NCI-H2029 treated with DMSO at 0.1 percent for 48 hours (cell line): Measurements from ENCODE around the gene GCNT2.
"Not testable (repeated sequence)": the region's sequence is repeated elsewhere in the genome, so short reads cannot be mapped to it uniquely, and the experiment has no call there.

Source experiments
- DNase-seq: peaks from one replicate; lab custom pipeline; 2025; lab: John Stamatoyannopoulos, UW

The GCNT2 gene

DNA sequence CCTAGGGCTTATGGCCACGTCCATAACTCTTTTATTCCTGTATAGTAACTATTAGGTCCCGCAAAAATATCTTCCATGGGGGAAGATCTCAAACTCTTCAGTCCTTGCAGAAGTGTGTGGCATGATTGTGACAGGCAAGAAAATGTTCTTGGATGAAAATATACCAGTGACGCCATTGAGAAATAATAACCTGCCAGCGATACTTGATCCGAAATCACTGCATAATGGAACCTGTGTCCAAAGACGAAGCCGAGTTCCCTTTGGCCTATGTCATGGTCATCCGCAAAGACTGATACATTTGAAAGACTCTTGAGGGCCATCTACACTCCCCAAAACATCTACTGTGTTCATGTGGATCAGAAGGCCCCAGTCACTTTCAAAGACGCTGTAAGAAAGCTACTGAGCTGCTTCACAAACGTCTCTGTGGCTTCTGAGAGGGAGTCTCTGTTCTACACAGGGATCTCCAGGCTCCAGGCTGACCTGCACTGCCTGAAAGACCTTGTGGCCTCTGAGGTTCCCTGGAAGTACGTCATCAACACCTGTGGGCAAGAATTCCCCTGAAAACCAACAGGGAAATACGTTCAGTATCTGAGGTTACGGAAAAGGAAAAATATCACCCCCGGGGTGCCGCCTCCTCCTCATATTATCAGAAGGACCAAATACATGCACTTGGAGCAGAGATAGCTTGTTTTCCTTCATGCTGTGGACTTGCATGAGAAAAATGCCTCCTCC, 6.9 kb upstream of the GCNT2 start:
- DNase-seq, result no peak

DNA sequence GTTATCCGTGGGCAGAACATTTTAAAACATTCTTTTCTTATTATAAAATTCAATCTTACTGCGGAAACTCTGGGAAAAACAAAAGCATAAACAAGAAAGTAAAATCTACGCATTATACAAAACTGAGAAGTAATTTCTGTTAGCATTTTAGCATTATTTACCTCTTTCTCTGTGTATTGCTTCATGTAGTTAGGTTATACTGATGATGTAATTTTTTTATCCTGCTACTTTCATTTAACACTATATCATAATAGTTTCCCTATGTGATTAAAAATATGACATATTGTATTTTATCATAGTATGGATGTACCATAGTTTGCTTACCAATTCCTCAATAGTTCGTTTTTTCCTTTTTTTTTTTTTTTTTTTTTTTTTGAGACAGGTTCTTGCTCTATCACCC, 4.2 kb upstream of the GCNT2 start:
- no peak for DNase-seq

DNA sequence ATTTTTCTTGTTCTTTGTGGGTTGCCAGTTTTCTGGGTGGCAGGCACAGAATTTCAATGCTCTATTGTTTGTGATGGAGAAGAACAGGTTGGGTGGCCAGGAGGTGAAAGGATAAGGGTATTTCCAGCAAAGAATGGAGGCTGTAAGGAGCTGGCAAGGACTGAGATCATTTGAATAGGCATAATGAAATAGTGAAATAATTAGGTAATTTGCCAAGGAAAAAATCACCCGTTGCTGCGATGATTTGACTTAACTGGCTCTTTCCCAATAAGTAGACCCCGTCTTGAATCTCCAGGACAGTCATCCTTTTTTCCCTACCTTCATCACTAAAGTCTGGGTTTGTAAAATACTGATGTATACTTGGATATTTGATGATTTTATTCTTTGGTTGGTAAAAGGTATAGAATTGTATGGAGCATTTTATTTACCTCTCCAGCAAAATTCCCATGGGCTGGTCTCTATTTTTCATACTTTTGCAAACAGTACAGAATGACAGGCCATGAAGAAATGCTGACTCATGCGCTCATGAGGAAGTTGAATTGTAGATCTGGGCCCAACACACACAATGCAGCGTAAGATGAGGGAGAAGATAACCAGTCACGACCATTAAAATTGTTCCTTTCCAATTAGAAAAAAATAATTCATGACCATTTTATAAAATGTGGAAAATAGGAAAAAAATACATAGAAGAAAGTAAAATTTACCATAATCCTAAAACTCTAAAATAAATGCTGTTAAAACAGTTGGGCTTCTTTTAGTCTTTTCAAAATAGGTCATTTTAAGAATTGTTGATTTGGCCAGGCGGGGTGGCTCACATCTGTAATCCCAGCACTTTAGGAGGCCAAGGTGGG, 2.4 kb upstream of the GCNT2 start:
- DNase-seq, result no peak

DNA sequence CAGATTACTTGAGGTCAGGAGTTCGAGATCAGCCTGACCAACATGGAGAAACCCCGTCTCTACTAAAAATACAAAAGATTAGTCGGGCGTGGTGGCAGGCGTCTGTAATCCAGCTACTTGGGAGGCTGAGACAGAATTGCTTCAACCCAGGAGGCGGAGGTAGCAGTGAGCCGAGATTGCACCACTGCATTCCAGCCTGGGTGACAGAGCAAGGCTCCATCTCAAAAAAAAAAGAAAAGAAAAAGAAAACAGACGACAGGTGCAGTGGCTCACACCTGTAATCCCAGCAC, 1.8 kb upstream of the GCNT2 start:
- not testable (repeated sequence) for DNase-seq

DNA sequence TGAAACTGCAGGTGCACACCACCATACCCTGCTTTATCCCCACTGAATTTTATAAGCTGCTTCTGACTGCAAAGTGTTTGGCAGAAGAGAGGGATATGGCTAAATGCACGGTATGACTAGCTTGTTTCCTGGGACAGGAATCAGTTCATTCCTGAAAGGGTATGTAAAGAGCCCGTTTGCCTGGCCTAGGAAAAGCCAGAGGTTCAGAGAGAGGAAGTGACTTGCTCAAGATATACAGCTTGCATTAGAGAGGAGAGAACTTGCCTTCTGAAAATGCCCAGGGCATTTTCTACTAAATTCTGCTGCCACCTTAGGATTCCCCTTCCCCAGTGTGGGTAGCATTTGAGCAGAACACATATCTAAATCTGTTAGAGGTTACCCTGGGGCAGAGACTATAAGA, 683 bp upstream of the GCNT2 start:
- DNase-seq, result no peak

DNA sequence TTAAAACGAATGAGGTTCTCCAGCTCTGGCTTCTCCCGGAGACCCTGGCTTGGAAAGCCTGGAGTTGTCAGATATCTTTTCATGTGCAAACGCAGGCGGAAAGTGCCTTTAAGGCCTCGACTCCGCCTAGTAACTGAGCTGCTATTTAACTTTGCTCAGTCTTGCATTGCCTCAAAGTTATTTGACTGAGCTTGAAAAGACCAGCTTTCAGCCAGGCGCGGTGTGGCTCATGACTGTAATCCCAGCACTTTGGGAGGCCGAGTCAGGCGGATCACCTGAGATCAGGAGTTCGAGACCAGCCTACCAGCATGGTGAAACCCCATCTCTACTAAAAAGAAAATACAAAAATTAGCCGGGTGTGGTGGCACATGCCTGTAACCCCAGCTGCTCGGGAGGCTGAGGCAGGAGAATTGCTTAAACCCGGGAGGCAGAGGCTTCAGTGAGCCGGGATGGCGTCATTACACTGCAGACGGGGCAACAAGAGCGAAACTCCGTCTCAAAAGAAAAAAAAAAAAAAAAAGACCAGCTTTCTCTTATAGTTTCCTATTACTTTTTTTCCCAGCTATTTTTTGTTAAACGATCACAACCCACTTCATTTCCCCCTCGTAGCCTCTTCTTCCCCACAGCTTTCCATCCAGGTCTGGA, 1.9 kb downstream of the GCNT2 start:
- DNase-seq, result no peak

DNA sequence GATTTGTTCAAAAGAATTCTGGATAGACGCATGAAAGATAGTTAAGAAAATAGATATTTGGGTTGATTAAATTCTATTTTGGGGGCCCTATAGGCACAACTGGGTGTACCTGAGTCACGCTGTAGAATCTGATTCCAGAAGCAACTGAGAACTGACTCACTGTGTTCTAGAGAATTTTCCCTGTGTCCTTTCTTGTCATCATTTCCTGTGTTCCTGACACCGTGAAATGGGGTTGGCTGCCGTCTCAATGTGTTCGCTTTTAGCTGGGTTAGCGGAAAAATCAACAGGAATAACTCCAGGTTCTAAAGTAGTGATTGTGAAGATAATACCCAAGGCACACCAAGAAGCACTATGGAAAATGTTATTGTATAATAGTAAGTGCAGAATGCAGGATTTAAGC, 5.0 kb downstream of the GCNT2 start:
- no peak for DNase-seq

DNA sequence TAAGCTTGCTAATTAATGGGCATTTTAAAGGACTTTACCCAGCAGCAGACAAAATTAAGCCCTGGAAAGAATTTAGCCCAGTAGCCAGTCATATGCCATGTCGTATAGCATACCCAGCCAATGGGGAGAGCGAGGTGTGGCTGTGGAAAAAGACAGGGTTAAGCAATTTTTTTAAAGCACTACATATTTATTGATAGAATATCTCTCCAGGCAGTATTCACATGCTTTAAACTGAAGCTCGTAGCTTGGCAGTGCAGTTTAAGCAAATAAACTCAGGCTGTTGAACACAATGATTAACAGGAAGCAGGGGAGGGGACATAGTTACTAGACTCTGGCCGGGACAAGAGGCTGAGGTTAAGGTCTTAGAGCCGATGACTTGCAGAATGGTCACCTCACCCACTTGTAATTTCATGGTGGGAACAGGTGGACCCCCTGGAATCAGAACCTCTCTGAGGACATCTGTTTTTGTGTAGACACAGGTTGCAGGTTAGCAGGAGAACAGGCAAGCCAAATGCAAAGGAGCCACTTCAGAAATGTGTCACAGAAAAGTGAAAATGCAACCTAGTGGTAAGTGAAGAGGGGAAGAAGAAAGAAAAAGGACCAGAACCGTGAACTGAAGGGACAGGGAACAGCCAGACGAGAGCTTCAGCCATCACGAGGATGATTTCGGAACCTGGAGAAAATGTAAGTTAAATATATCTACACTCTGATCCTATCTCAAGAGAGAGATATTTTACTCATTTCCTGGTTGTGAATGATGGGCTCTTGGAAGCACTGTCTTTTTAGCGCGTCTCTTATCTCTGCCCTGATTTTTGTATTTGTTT, 7.2 kb downstream of the GCNT2 start:
- DNase-seq, result peak; percentile 60

DNA sequence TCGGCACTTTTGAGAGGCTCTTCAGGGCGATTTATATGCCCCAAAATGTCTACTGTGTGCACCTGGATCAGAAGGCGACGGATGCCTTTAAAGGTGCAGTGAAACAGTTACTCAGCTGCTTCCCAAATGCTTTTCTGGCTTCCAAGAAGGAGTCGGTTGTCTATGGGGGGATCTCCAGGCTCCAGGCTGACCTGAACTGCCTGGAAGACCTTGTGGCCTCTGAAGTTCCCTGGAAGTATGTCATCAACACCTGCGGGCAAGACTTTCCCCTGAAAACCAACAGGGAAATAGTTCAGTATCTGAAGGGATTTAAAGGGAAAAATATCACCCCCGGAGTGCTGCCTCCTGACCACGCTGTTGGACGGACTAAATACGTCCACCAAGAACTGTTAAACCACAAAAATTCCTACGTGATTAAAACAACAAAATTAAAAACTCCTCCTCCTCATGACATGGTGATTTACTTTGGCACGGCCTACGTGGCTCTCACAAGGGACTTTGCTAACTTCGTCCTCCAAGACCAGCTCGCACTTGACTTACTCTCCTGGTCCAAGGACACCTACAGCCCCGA, 8.2 kb downstream of the GCNT2 start:
- no peak for DNase-seq

DNA sequence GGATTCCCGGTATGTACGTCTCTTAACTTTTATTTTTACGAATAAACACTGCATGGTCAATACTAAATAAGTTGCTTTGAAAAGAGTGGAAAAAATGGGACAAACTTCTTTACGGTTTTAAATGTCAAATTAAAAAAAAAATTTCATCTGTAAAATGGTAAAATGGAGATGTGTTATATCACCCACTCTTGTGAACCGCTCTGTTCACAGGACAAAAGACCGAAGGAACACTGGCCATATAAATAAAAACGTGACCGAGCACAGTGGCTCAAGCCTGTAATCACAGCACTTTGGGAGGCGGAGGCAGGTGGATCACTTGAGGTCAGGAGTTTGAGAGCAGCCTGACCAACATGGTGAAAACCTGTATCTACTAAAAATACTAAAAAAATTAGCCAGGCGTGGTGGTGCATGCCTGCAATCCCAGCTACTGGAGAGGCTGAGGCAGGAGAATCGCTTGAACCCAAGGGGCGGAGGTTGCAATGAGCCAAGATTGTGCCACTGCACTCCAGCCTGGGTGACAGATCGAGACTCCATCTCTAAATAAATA, 8.8 kb downstream of the GCNT2 start:
- not testable (repeated sequence) for DNase-seq

DNA sequence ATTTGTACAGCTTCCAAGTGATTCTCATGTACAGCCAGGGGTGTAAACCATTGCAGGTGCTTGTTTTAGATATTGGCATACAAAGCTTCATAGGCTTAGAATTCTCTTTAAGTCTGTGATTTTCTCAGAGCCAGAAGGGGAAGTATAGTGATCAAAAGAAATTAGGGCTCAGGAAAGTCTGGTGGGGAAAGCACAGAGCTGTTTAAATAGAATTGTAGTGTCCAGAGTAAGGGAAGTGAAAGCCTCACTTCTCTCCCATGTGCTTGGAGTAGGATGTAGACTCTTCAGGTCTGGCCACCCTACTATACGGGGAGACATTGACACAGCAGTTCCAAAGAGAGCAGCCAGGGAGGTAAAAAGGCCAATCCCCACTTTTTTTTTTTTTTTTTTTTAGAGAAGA, 10.4 kb downstream of the GCNT2 start:
- no peak for DNase-seq

DNA sequence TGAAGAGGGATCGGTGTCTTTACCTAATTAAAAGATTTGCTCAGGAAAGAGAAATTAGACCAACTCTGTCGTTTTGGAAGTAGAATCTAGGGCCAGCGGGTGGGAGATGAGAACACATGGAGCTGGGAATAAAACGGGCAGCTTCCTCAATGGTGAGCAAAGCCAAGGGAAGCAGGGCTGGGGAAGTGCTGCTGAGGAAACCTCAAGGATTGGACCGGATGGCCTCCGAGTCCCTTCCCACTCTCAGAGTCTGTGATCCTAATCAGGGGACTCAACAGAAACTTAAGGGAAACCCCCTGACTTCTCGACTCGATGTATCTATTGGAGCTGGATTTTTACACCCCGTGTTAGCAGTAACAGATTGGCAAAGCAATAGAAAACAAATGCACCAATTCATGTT, 10.8 kb downstream of the GCNT2 start:
- no peak for DNase-seq

DNA sequence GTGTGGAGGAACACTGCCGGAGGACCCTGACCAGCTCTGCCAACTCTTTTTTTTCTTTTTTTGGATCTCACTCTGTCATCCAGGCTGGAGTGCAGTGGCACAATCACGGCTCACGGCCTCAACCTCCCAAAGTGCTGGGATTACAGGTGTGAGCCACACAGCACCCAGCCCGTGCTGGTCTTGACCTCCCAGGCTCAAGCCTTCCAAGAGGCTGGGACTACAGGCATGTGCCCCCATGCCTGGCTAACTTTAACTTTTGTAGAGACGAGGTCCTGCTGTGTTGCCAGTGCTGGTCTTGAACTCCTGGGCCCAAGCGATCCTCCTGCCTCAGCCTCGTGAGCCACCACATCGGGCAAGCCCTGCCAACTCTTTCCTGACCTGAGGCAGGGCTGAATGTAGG, 11.2 kb downstream of the GCNT2 start:
- DNase-seq, result no peak

DNA sequence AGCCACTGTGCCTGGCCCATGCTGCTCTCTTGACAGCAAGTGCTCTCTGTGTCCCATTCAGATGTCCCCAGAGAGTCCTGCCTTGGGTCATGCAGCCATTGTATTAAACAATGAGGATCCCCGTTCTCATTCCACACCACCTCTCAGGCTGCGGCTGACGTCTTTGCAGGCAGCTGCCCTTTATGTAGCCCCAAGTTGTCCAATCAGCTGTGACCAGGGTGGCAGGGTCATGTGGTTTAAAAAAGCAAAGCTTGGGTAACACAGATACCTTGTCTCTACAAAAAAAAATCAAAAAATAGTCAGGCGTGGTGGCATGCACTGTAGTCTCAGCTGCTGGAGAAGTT, 13.2 kb downstream of the GCNT2 start:
- DNase-seq, result no peak

DNA sequence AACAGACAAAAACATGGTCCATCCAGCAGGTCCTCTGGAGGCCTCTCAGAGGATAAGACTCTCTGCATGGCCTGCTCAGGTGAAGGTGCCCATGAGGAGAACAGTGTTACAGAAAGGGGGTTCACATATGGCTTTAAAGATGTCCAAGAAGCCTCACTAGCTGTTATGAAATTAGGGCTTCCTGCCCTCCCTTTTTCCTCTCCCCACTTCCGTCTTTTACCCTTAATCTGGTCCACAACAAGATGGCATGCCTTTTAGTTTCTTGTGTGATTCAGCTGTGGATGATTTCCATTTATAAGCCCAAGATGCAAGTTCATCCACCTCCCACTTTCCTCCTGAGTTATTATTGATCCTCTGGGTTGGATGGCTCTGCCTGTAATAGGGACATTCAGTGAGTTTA, 14.0 kb downstream of the GCNT2 start:
- DNase-seq, result no peak

DNA sequence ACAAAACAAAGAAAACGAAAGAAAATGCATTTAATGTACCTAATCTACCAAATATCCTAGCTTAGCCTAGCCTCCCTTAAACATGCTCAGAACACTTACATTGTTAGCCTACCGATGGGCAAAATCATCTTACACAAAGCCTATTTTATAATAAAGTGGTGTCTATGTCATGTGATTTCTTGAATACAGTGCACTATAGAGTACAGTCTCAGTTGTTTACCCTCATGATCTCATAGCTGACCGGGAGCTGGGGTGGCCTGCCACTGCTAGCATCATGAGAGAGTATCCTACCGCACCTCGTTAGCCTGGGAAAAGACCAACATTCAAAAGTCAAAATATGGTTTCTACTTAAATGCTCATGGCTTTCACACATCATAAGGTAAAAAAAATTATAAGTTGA, 16.6 kb downstream of the GCNT2 start:
- DNase-seq, result no peak

DNA sequence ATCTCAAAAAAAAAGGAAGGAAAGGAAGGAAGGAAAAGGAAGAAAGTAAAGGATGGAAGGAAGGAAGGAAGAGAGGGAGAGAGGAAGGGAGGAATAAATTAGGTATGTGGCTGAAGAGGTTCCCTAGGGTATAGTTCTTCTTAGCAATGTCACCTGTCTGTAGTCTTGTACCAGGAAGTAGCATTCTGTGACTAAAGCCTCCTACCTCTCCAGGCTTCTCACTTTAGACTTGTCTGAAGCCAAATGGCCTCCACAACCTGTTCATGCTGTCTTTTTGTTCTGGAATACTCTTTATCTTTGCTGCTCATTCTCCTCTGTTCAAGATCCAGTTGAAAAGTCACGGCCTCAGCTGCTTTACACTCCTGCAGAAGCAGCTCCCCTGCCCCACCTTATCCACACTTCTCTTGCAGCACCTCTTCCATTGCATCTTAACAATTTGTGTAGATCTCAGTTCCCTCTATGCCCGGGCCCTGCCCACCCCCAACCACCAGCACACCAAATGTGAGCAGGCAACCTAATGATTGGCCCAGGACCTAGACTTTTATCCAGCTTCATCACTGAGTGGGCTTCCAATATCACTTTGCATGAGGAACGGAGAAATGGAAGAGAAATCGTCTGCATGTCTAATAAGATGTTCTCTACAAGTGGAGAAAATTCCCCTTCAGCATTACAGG, 19.1 kb downstream of the GCNT2 start:
- DNase-seq, result no peak

DNA sequence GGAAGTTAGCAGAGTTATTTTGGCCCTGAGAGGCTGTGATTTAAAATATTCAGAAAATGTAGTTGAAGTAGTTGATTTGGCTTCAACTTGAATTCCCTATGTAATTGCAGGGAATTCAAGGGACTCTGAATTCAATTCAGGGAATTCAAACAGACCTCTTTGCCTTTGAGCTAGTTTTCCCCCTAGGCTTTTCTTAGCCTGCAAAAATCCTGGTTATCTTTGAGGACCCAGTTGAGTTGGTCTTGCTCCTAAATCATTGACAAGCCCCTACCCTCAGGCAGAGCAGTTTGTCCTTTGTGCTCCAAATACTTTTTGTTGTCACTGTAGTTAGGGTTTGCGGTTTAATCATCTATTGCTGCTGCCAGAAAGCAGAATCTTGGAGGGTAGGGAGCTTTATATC, 20.4 kb downstream of the GCNT2 start:
- no peak for DNase-seq

DNA sequence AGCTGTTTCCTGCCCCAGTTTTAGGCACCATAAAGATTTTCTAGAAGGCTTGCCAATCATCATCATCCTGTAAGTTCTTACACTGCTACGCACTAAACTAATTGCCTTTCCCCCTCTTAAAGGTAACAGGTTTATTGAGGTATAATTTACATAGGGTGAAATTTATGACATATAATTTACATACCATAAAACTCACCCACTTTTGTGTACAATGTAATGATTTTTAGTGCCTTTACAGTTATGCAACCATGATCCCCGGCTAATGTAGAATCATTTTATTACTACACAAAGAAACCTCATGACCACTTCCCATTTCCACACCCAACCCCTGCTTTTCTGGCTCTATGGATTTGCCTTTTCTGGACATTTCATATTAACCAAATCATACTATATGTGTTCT, 21.1 kb downstream of the GCNT2 start:
- no peak for DNase-seq

DNA sequence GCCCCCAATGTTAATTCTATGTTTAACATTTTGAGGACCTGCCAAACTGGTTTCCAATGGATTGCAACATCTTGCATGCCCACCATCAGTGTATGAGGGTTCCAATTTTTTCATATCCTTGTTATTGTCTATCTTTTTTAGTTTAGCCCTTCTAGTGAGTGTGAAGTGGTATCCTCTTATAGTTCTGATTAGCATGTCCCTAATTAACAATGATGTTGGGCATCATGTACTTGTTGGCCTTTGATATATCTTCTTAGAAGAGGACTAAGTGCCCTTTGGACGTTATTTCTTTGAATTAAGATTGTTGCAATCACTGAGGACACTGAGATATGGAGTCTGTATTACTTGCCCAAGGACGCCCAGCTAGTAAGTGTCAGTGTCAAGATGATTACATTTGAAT, 22.3 kb downstream of the GCNT2 start:
- no peak for DNase-seq

DNA sequence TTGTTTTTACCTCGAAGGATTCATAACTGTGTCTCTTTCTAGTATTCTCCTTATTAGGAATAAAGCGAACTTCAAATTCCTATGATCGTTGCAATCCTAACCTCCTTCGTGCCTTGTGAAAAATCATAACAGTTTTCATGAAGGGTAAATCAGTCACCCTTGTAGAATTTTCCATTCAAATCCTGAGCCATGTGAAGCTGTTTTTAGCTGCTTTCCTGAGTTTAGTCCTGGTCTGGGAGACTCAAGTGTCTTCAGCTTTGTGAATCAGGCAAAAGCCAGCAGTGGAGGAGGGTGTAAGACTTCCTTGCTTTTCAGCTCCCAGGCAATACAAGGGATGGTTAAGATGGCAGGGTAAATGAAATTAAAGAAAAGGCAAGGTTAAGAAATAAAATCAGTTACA, 24.3 kb downstream of the GCNT2 start:
- DNase-seq, result no peak
